Measurements from ENCODE around the gene FRRS1L.
"Not testable (repeated sequence)": the region's sequence is repeated elsewhere in the genome, so short reads cannot be mapped to it uniquely, and the experiment has no call there.

The FRRS1L gene

GRCh38 chr9:109129470-109130197 is 37.4 kb downstream of the FRRS1L start:
- no peak for DNase-seq (ENCODE audit: low spot score)

- DNase-seq (ENCODE audit: low spot score): not testable (repeated sequence)
Measured at GRCh38 chr9:109126671-109127070, 40.4 kb downstream of the FRRS1L start.

- DNase-seq (ENCODE audit: low spot score): no peak
Measured at GRCh38 chr9:109124121-109124520, 42.9 kb downstream of the FRRS1L start.

- no peak for DNase-seq (ENCODE audit: low spot score)
Measured at GRCh38 chr9:109122726-109123621, 44.1 kb downstream of the FRRS1L start.

- DNase-seq (ENCODE audit: low spot score): no peak
Measured at GRCh38 chr9:109121232-109121796, 45.7 kb downstream of the FRRS1L start.

GRCh38 chr9:109120204-109120789 is 46.8 kb downstream of the FRRS1L start:
- DNase-seq (ENCODE audit: low spot score): no peak

- peak; percentile 100 for DNase-seq (ENCODE audit: low spot score)
Measured at GRCh38 chr9:109119439-109120203, 47.4 kb downstream of the FRRS1L start, which contains the start of gene TMEM245. Gene TMEM245, minus strand, starts transcription at chr9:109119947. Its CDS starts 34 bp downstream, at chr9:109119913.

- DNase-seq (ENCODE audit: low spot score): peak; percentile 44
Measured at GRCh38 chr9:109118808-109119438, 48.1 kb downstream of the FRRS1L start.

- peak; percentile 97 for DNase-seq (ENCODE audit: low spot score)
Measured at GRCh38 chr9:109117856-109118807, 48.9 kb downstream of the FRRS1L start.

- DNase-seq (ENCODE audit: low spot score): no peak
Measured at GRCh38 chr9:109115931-109116526, 51.0 kb downstream of the FRRS1L start.

- DNase-seq (ENCODE audit: low spot score): peak; percentile 44
Measured at GRCh38 chr9:109114670-109115069, 52.4 kb downstream of the FRRS1L start.

- DNase-seq (ENCODE audit: low spot score): no peak
Measured at GRCh38 chr9:109113892-109114609, 53.0 kb downstream of the FRRS1L start.

- DNase-seq (ENCODE audit: low spot score): no peak
Measured at GRCh38 chr9:109113254-109113653, 53.8 kb downstream of the FRRS1L start.

GRCh38 chr9:109110329-109111021 is 56.6 kb downstream of the FRRS1L start:
- DNase-seq (ENCODE audit: low spot score): peak; percentile 79

GRCh38 chr9:109109967-109110328 is 57.1 kb downstream of the FRRS1L start:
- no peak for DNase-seq (ENCODE audit: low spot score)

- no peak for DNase-seq (ENCODE audit: low spot score)
Measured at GRCh38 chr9:109108318-109108717, 58.7 kb downstream of the FRRS1L start.

GRCh38 chr9:109107402-109108240 is 59.4 kb downstream of the FRRS1L start:
- peak; percentile 53 for DNase-seq (ENCODE audit: low spot score)
